Smooth muscle cell (in vitro differentiated cells): ENCODE data around the gene P2RY6. TPM values are rescaled to one million over a fixed set of nuclear protein-coding genes. Genes with fewer than 3 reads are reported as not detected.
"Not testable (repeated sequence)": the region's sequence is repeated elsewhere in the genome, so short reads cannot be mapped to it uniquely, and the experiment has no call there.

ENCODE experiments used
- DNase-seq: peaks from one replicate; lab custom pipeline; 2025; ENCODE audit not compliant: unreplicated experiment; lab: John Stamatoyannopoulos, UW
- H2AFZ ChIP-seq: fragments of 200-600 bp; sonication (generic); 2 replicates; pipeline ENCODE4 v1.6.0; 2016; ENCODE audit warnings: antibody characterized with exemption, low read depth, mild to moderate bottlenecking
- H3F3A ChIP-seq: fragments of 200-600 bp; sonication (generic); 2 replicates; pipeline ENCODE4 v1.6.0; 2017; ENCODE audit warnings: antibody characterized with exemption, low read depth
- H3K27ac ChIP-seq: fragments of 200-600 bp; sonication (generic); 2 replicates; pipeline ENCODE4 v1.5.1; 2016; ENCODE audit warnings: low read depth, mild to moderate bottlenecking
- H3K27me3 ChIP-seq: fragments of 200-600 bp; sonication (generic); 2 replicates; pipeline ENCODE4 v1.6.1; 2016; ENCODE audit warnings: low read depth, mild to moderate bottlenecking
- H3K36me3 ChIP-seq: fragments of 200-600 bp; sonication (generic); 2 replicates; pipeline ENCODE4 v1.5.1; 2016; ENCODE audit warnings: low read depth
- H3K4me1 ChIP-seq: fragments of 200-600 bp; sonication (generic); 2 replicates; pipeline ENCODE4 v1.5.1; 2016; ENCODE audit warnings: low read depth
- H3K4me2 ChIP-seq: fragments of 200-600 bp; sonication (generic); 2 replicates; pipeline ENCODE4 v1.6.0; 2016; ENCODE audit warnings: mild to moderate bottlenecking
- H3K4me3 ChIP-seq: fragments of 200-600 bp; sonication (generic); 2 replicates; pipeline ENCODE4 v1.5.1; 2016; ENCODE audit warnings: mild to moderate bottlenecking
- H3K79me2 ChIP-seq: fragments of 200-600 bp; sonication (generic); 2 replicates; pipeline ENCODE4 v1.6.0; 2016; ENCODE audit warnings: low read depth, mild to moderate bottlenecking
- H3K9ac ChIP-seq: fragments of 200-600 bp; sonication (generic); 2 replicates; pipeline ENCODE4 v1.6.0; 2016; ENCODE audit warnings: low read depth
- H3K9me3 ChIP-seq: fragments of 200-600 bp; sonication (generic); replicated peaks from 2 replicates; pipeline ENCODE4 v1.5.1; 2016; ENCODE audit warnings: low read depth
- H4K20me1 ChIP-seq: fragments of 200-600 bp; sonication (generic); 2 replicates; pipeline ENCODE4 v1.6.0; 2016; ENCODE audit warnings: low read depth
- WGBS: methylation state at CpG from one replicate; pipeline ENCODE4 v1.1.7; 2016; ENCODE audit warnings: low lambda C conversion rate; 5-methylcytosine and 5-hydroxymethylcytosine counted together
- polyA plus RNA-seq: library from polyadenylated mRNA; unstranded; fragments of >200 nt; fragmentation: Nextera tagmentation; extraction: Ambion mirVana; gene quantifications from 2 replicates; pipeline ENCODE4 v1.2.1, GENCODE V29; 2016
- total RNA-seq: library from RNA; depleted of rRNA; stranded (reverse); fragments of >200 nt; gene quantifications from 2 replicates; pipeline ENCODE4 v1.2.3, GENCODE V29; 2014
- TF ChIP-seq, protein P1 (sequence below): fragments of 200-600 bp; sonication (generic); IDR thresholded peaks from 2 replicates; pipeline ENCODE4 v1.5.1; 2017; ENCODE audit warnings: borderline replicate concordance, mild to moderate bottlenecking, antibody characterized with exemption; ENCODE audit not compliant: insufficient read depth, poor library complexity, severe bottlenecking

The P2RY6 gene
- total and polyA plus RNA-seq, 2 experiments from 2014 or later, result 3.7 to 13.8 TPM

- Histone ChIP-seq H4K20me1 (no peaks in the 10 kb centered on the region), H3K9me3 (no peaks in the 10 kb centered on the region), H3K4me3 (no peak overlapping the region), H3F3A (peaks cover 8% of the 10 kb centered on the region), H3K27me3 (no peaks in the 10 kb centered on the region), H3K36me3 (no peaks in the 10 kb centered on the region), H3K9ac (no peak overlapping the region), H3K4me2 (no peak overlapping the region), H3K4me1 (peaks cover 5% of the 10 kb centered on the region), H2AFZ (no peak overlapping the region), H3K27ac (peak overlapping the region; percentile 44), H3K79me2 (no peaks in the 10 kb centered on the region)
- no peak for DNase-seq
- TF ChIP-seq, protein P1, sequence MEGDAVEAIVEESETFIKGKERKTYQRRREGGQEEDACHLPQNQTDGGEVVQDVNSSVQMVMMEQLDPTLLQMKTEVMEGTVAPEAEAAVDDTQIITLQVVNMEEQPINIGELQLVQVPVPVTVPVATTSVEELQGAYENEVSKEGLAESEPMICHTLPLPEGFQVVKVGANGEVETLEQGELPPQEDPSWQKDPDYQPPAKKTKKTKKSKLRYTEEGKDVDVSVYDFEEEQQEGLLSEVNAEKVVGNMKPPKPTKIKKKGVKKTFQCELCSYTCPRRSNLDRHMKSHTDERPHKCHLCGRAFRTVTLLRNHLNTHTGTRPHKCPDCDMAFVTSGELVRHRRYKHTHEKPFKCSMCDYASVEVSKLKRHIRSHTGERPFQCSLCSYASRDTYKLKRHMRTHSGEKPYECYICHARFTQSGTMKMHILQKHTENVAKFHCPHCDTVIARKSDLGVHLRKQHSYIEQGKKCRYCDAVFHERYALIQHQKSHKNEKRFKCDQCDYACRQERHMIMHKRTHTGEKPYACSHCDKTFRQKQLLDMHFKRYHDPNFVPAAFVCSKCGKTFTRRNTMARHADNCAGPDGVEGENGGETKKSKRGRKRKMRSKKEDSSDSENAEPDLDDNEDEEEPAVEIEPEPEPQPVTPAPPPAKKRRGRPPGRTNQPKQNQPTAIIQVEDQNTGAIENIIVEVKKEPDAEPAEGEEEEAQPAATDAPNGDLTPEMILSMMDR, result no peak
- WGBS, result 90% methylated on average over 7 of the region's 7 CpGs
Observed at GRCh38 chr11:73272680-73273038, 521 bp downstream of the P2RY6 start.

GRCh38 chr11:73273222-73273895, 1.2 kb downstream of the P2RY6 start:
- Histone ChIP-seq H3K79me2 (no peaks in the 10 kb centered on the region), H3K4me1 (peaks cover 5% of the 10 kb centered on the region), H3K4me2 (no peak overlapping the region), H4K20me1 (no peaks in the 10 kb centered on the region), H3F3A (peaks cover 8% of the 10 kb centered on the region), H3K9me3 (no peaks in the 10 kb centered on the region), H2AFZ (no peak overlapping the region), H3K9ac (no peak overlapping the region), H3K36me3 (no peaks in the 10 kb centered on the region), H3K4me3 (no peak overlapping the region), H3K27ac (no peak overlapping the region), H3K27me3 (no peaks in the 10 kb centered on the region)
- TF ChIP-seq, protein P1, result no peak
- no peak for DNase-seq
- WGBS, result 57% methylated on average over 8 of the region's 8 CpGs

DNA sequence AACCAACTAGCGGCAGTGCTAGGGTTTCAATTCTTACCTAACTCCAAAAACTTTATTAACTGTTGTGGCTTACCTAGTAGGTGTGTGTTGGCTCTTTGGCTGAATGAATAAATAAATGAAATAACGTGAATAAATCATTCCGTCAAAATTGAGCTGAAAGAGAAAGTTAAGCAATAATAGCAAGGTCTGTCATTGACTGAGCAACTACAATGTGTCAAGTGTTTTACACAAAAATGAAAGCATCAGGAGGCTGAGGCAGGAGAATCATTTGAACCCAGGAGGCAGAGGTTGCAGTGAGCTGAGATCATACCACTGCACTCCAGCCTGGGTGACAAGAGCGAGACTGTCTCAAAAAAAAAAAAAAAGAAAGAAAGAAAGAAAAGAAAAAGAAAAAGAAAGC, 2.1 kb downstream of the P2RY6 start:
- not testable (repeated sequence) for H3K9ac ChIP-seq, H3K4me1 ChIP-seq, H3K36me3 ChIP-seq, H3F3A ChIP-seq, H3K4me2 ChIP-seq, DNase-seq, H3K79me2 ChIP-seq, H3K27ac ChIP-seq, H3K9me3 ChIP-seq, H2AFZ ChIP-seq, H3K27me3 ChIP-seq, H4K20me1 ChIP-seq, H3K4me3 ChIP-seq
- WGBS, result 94% methylated on average over 4 of the region's 4 CpGs

DNA sequence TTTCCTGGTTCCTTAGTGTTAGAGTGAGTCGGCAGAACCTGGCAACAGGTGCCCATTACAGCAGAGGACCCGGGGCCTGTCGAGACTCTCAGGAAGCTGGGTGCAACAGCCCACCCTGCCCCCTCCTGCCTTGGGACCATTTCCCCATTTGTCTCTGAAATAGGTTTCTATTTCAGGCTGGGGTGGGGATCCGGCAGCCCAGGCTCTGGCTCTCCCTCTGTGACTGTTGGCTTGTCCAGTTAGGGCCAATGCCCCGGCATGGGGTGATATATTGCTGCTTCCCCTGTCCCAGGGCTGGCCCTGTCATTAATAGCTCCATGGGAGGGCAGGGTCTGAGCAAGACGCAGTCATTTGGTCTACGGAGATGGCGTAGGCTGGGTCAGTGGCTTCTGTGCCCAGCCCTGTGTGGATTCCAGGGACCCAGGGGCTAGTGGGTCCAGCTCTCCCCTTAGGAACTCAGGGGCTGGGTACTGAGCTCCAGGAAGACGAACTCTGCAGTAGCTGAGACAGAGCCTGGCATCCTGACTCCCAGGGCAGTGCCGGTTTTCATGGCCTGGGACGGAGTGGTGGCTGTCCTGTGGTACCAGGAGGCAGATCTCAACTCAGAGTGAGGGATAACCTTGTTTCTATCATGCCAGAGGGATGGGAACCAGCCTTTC, 2.7 kb downstream of the P2RY6 start:
- WGBS, result 83% methylated on average over 11 of the region's 11 CpGs
- Histone ChIP-seq H4K20me1 (no peaks in the 10 kb centered on the region), H3K9me3 (no peaks in the 10 kb centered on the region), H3K4me3 (no peak overlapping the region), H3F3A (peaks cover 8% of the 10 kb centered on the region), H3K36me3 (no peaks in the 10 kb centered on the region), H3K79me2 (no peaks in the 10 kb centered on the region), H3K9ac (no peak overlapping the region), H2AFZ (no peak overlapping the region), H3K4me1 (peaks cover 5% of the 10 kb centered on the region), H3K27me3 (no peaks in the 10 kb centered on the region), H3K4me2 (no peak overlapping the region), H3K27ac (no peak overlapping the region)
- TF ChIP-seq, protein P1, result no peak
- DNase-seq, result no peak
